GM23338 (cell line): ENCODE data around the gene ABCB6. TPM values are rescaled to one million over a fixed set of nuclear protein-coding genes. Genes with fewer than 3 reads are reported as not detected.

Experiments used
- ATAC-seq: fragments of 200-7000 bp; cut with Tn5 transposase; 3 replicates; pipeline ENCODE4 v1.9.1; 2020
- DNase-seq: peaks from one replicate; pipeline ENCODE4 v3.0.0-alpha.2; 2015; ENCODE audit warnings: low spot score
- H2AFZ ChIP-seq: fragments of 200-600 bp; sonication (generic); 2 replicates; pipeline ENCODE4 v1.8.0; 2016; ENCODE audit warnings: antibody characterized with exemption, mild to moderate bottlenecking, moderate library complexity
- H3F3A ChIP-seq: fragments of 200-600 bp; sonication (generic); replicated peaks from 2 replicates; pipeline ENCODE4 v1.8.0; 2017; ENCODE audit warnings: antibody characterized with exemption, mixed run types, low read depth
- H3K27ac ChIP-seq: fragments of 200-600 bp; sonication (generic); 2 replicates; pipeline ENCODE4 v1.6.1; 2016; ENCODE audit warnings: low read depth
- H3K27me3 ChIP-seq: fragments of 200-600 bp; sonication (generic); 2 replicates; pipeline ENCODE4 v1.8.0; 2016; ENCODE audit warnings: mild to moderate bottlenecking, mixed run types, moderate library complexity; ENCODE audit not compliant: insufficient read depth
- H3K36me3 ChIP-seq: fragments of 200-600 bp; sonication (generic); 2 replicates; pipeline ENCODE4 v1.8.0; 2016; ENCODE audit warnings: mild to moderate bottlenecking; ENCODE audit not compliant: insufficient read depth
- H3K4me1 ChIP-seq: fragments of 200-600 bp; sonication (generic); 2 replicates; pipeline ENCODE4 v1.8.0; 2016; ENCODE audit warnings: mild to moderate bottlenecking, moderate library complexity; ENCODE audit not compliant: insufficient read depth
- H3K4me2 ChIP-seq: fragments of 200-600 bp; sonication (generic); 2 replicates; pipeline ENCODE4 v1.7.1; 2017; ENCODE audit warnings: mixed run types
- H3K4me3 ChIP-seq: fragments of 200-600 bp; sonication (generic); 2 replicates; pipeline ENCODE4 v1.6.1; 2016; ENCODE audit warnings: mixed run types
- H3K79me2 ChIP-seq: fragments of 200-600 bp; sonication (generic); replicated peaks from 2 replicates; pipeline ENCODE4 v1.8.0; 2017; ENCODE audit warnings: mild to moderate bottlenecking; ENCODE audit not compliant: insufficient read depth
- H3K9me2 ChIP-seq: fragments of 200-600 bp; sonication (generic); 2 replicates; pipeline ENCODE4 v1.8.0; 2017; ENCODE audit not compliant: insufficient read depth
- H4K20me1 ChIP-seq: fragments of 200-600 bp; sonication (generic); replicated peaks from 2 replicates; pipeline ENCODE4 v1.8.0; 2017; ENCODE audit warnings: mild to moderate bottlenecking; ENCODE audit not compliant: insufficient read depth
- H3K27ac Mint-ChIP-seq: 2 replicates; pipeline ENCODE4 v1.8.0; 2020; ENCODE audit warnings: inconsistent platforms, mild to moderate bottlenecking, moderate library complexity, mixed read lengths
- H3K27me3 Mint-ChIP-seq: 3 replicates; pipeline ENCODE4 v1.8.0; 2022; ENCODE audit warnings: low read depth, mild to moderate bottlenecking, moderate library complexity, mixed read lengths, inconsistent platforms; ENCODE audit not compliant: insufficient read depth, poor library complexity
- H3K36me3 Mint-ChIP-seq: 3 replicates; pipeline ENCODE4 v1.8.0; 2021; ENCODE audit warnings: low read depth, mild to moderate bottlenecking, inconsistent platforms, moderate library complexity, mixed read lengths
- H3K4me1 Mint-ChIP-seq: 3 replicates; pipeline ENCODE4 v1.8.0; 2020; ENCODE audit warnings: mild to moderate bottlenecking, inconsistent platforms, mixed read lengths
- H3K4me3 Mint-ChIP-seq: 3 replicates; pipeline ENCODE4 v1.8.0; 2021; ENCODE audit warnings: moderate library complexity, mild to moderate bottlenecking, inconsistent platforms, mixed read lengths
- H3K9me3 Mint-ChIP-seq: 3 replicates; pipeline ENCODE4 v1.8.0; 2020; ENCODE audit warnings: moderate library complexity, mild to moderate bottlenecking, inconsistent platforms, mixed read lengths
- CREB1 ChIP-seq: fragments of 250-450 bp; sonication (Bioruptor Pico); IDR thresholded peaks from 2 replicates; pipeline ENCODE4 v1.5.0; 2020; ENCODE audit warnings: low read depth, mild to moderate bottlenecking, moderate library complexity
- CTCF ChIP-seq, 2 experiments: fragments of 200-600 bp in 1 of 2; sonication (generic) in 1 of 2; conservative IDR thresholded peaks; 2 replicates each; pipeline versions ENCODE4 v1.5.1 to v1.6.1; 2016 to 2017; ENCODE audit warnings: antibody characterized with exemption in 2 of 2, low read depth in 2 of 2, mild to moderate bottlenecking in 2 of 2, moderate library complexity in 1 of 2
- ETS1 ChIP-seq: IDR thresholded peaks from 2 replicates; pipeline ENCODE4 v1.6.1; 2016; ENCODE audit warnings: antibody characterized with exemption
- EZH2 ChIP-seq: fragments of 200-600 bp; sonication (generic); IDR thresholded peaks from one replicate; pipeline ENCODE4 v1.8.0; 2017; ENCODE audit warnings: antibody characterized with exemption, mild to moderate bottlenecking, low read depth; ENCODE audit not compliant: unreplicated experiment
- EZH2phosphoT487 ChIP-seq: fragments of 200-600 bp; sonication (generic); IDR thresholded peaks from one replicate; pipeline ENCODE4 v1.8.1; 2018; ENCODE audit warnings: antibody characterized with exemption; ENCODE audit not compliant: unreplicated experiment
- JUNB ChIP-seq: IDR thresholded peaks from one replicate; pipeline ENCODE4 v1.6.1; 2016; ENCODE audit warnings: antibody characterized with exemption; ENCODE audit not compliant: unreplicated experiment
- NANOG ChIP-seq: IDR thresholded peaks from 2 replicates; pipeline ENCODE4 v1.6.1; 2016; ENCODE audit warnings: antibody characterized with exemption, borderline replicate concordance
- POLR2AphosphoS5 ChIP-seq: IDR thresholded peaks from 2 replicates; pipeline ENCODE4 v1.6.1; 2016; ENCODE audit warnings: antibody characterized with exemption, low read depth
- REST ChIP-seq: IDR thresholded peaks from one replicate; pipeline ENCODE4 v1.6.1; 2018; ENCODE audit warnings: antibody characterized with exemption; ENCODE audit not compliant: unreplicated experiment
- STAT1 ChIP-seq: IDR thresholded peaks from one replicate; pipeline ENCODE4 v1.6.1; 2016; ENCODE audit warnings: antibody characterized with exemption; ENCODE audit not compliant: unreplicated experiment
- ZNF114 ChIP-seq: fragments of 250-450 bp; sonication (Bioruptor Pico); IDR thresholded peaks from 2 replicates; pipeline ENCODE4 v1.5.0; 2020; ENCODE audit warnings: mild to moderate bottlenecking, moderate library complexity
- ZNF331 ChIP-seq: fragments of 250-450 bp; sonication (Bioruptor Pico); IDR thresholded peaks from 2 replicates; pipeline ENCODE4 v1.5.0; 2020; ENCODE audit warnings: low read depth, mild to moderate bottlenecking, moderate library complexity
- ZNF462 ChIP-seq: fragments of 250-450 bp; sonication (Bioruptor Pico); IDR thresholded peaks from 2 replicates; pipeline ENCODE4 v1.5.0; 2020; ENCODE audit warnings: mild to moderate bottlenecking, moderate library complexity
- polyA plus RNA-seq: library from polyadenylated mRNA; unstranded; fragments of >200 nt; fragmentation: Nextera tagmentation; extraction: Ambion mirVana; gene quantifications from 2 replicates; pipeline ENCODE4 v1.2.1, GENCODE V29; 2016
- total RNA-seq: library from RNA; depleted of rRNA; stranded (reverse); fragments of >200 nt; shearing (Covaris generic); gene quantifications from 2 replicates; pipeline ENCODE4 v1.2.3, GENCODE V29; 2014

Gene ABCB6
- total and polyA plus RNA-seq, 2 experiments from 2014 or later = 26.2 to 35.1 TPM

- Histone ChIP-seq H2AFZ (no peak overlapping the region), H3K27me3 (no peaks in the 10 kb centered on the region), H3K4me3 (peak overlapping the region; percentile 84; the same call in 1 of the 2 replicates), H3F3A (peaks cover 15% of the 10 kb centered on the region; the same call in 1 of the 2 replicates), H3K9me2 (no peaks in the 10 kb centered on the region), H3K4me1 (peaks cover 15% of the 10 kb centered on the region), H4K20me1 (no peaks in the 10 kb centered on the region; the same call in 1 of the 2 replicates), H3K27ac (no peak overlapping the region; the same call in 1 of the 2 replicates), H3K36me3 (no peaks in the 10 kb centered on the region; the same call in 1 of the 2 replicates), H3K79me2 (no peaks in the 10 kb centered on the region), H3K4me2 (peak overlapping the region; percentile 96; the same call in 1 of the 2 replicates)
- TF ChIP-seq ZNF462 (CRISPR knock-in tag) (no peak), ZNF114 (CRISPR knock-in tag) (no peak), ETS1 (no peak), CTCF (conservative IDR thresholded peaks at IDR 0.05; ENCODE audit: low read depth in 2 of 2) (no peak), REST (no peak), EZH2 (no peak), STAT1 (no peak), POLR2AphosphoS5 (no peak), NANOG (no peak), ZNF331 (CRISPR knock-in tag) (no peak), EZH2phosphoT487 (no peak), CREB1 (CRISPR knock-in tag) (no peak), JUNB (no peak)
- H3K4me3 Mint-ChIP-seq = peak overlapping the region; percentile 88
- DNase-seq = no peak
- peaks cover 13% of the 10 kb centered on the region for H3K27me3 Mint-ChIP-seq
- H3K36me3 Mint-ChIP-seq = peaks cover 40% of the 10 kb centered on the region
- no peak for ATAC-seq
- peaks cover 2% of the 10 kb centered on the region; the same call in 1 of the 3 replicates for H3K9me3 Mint-ChIP-seq
- H3K27ac Mint-ChIP-seq = no peak overlapping the region
- H3K4me1 Mint-ChIP-seq = peaks cover 13% of the 10 kb centered on the region; the same call in 2 of the 3 replicates
Observed at GRCh38 chr2:219207884-219208740, 10.6 kb downstream of the ABCB6 start.
